Epithelial cell of proximal tubule (primary cell): Measurements from ENCODE around the gene IRF2BP1. TPM values are rescaled to one million over a fixed set of nuclear protein-coding genes. Genes with fewer than 3 reads are reported as not detected.
A peak's percentile ranks its signal among the peaks of the same experiment; 100 is the strongest.
"Not testable (repeated sequence)": the region's sequence is repeated elsewhere in the genome, so short reads cannot be mapped to it uniquely, and the experiment has no call there.

ENCODE experiments used
- DNase-seq: peaks from one replicate; pipeline ENCODE4 v3.0.0-alpha.2; 2011; ENCODE audit warnings: low read depth
- H3K4me3 ChIP-seq: 2 replicates; pipeline ENCODE4 v1.5.1; 2011; ENCODE audit warnings: low read depth, mild to moderate bottlenecking, low read length
- CTCF ChIP-seq: conservative IDR thresholded peaks from 2 replicates; pipeline ENCODE4 v1.5.1; 2012; ENCODE audit warnings: low read depth, mild to moderate bottlenecking, low read length
- total RNA-seq: library from RNA; depleted of rRNA; stranded (reverse); fragments of >200 nt; gene quantifications from 2 replicates; pipeline ENCODE4 v1.2.3, GENCODE V29; 2015

IRF2BP1 gene
- total RNA-seq, 1 donor from 2014 or later: 26.8 TPM

GRCh38 chr19:45897261-45897812 is 11.4 kb upstream of the IRF2BP1 start:
- no peak for TF ChIP-seq CTCF
- no peak overlapping the region for H3K4me3 ChIP-seq
- DNase-seq: no peak

- DNase-seq, H3K4me3 ChIP-seq: not testable (repeated sequence)
These were observed 10.2 kb upstream of the IRF2BP1 start for GRCh38 chr19:45895983-45896599.

- no peak for TF ChIP-seq CTCF
- no peak overlapping the region for H3K4me3 ChIP-seq
- DNase-seq: no peak
These were observed 9.6 kb upstream of the IRF2BP1 start for GRCh38 chr19:45895519-45895972.

GRCh38 chr19:45890877-45891276 is 4.9 kb upstream of the IRF2BP1 start:
- H3K4me3 ChIP-seq: no peak overlapping the region
- TF ChIP-seq CTCF: no peak
- DNase-seq: no peak

GRCh38 chr19:45889210-45889885 is 3.4 kb upstream of the IRF2BP1 start:
- no peak overlapping the region for H3K4me3 ChIP-seq
- DNase-seq: no peak
- no peak for TF ChIP-seq CTCF

- peak overlapping the region; percentile 70 for H3K4me3 ChIP-seq
- TF ChIP-seq CTCF: no peak
- no peak for DNase-seq
These were observed 1.3 kb upstream of the IRF2BP1 start for GRCh38 chr19:45887200-45887710.

GRCh38 chr19:45886427-45887199 is 672 bp upstream of the IRF2BP1 start:
- DNase-seq: peak; percentile 83
- TF ChIP-seq CTCF: no peak
- peak overlapping the region; percentile 70 for H3K4me3 ChIP-seq
